GM13976 (cell line): ENCODE results near the gene FAM241B.

Experiments used
- DNase-seq: peaks from one replicate; pipeline ENCODE4 v3.0.0; 2012; ENCODE audit warnings: low spot score
- in situ Hi-C: fragments of 300-500 bp; cut with MboI; formaldehyde crosslinking; loops from one replicate; pipeline ENCODE4 v1.12.0; 2022; ENCODE audit warnings: low sequenced_read_pairs, mixed read lengths, inconsistent platforms; ENCODE audit not compliant: unreplicated experiment
- TF ChIP-seq, protein P1 (sequence below): IDR thresholded peaks from 2 replicates; pipeline ENCODE4 v1.5.1; 2012; ENCODE audit warnings: borderline replicate concordance, mild to moderate bottlenecking; ENCODE audit not compliant: insufficient read depth; ENCODE audit errors: extremely low read depth, missing control alignments, control extremely low read depth

FAM241B gene

GRCh38 chr10:69647819-69648218, 17.8 kb downstream of the FAM241B start:
- DNase-seq, result no peak
- TF ChIP-seq, protein P1, sequence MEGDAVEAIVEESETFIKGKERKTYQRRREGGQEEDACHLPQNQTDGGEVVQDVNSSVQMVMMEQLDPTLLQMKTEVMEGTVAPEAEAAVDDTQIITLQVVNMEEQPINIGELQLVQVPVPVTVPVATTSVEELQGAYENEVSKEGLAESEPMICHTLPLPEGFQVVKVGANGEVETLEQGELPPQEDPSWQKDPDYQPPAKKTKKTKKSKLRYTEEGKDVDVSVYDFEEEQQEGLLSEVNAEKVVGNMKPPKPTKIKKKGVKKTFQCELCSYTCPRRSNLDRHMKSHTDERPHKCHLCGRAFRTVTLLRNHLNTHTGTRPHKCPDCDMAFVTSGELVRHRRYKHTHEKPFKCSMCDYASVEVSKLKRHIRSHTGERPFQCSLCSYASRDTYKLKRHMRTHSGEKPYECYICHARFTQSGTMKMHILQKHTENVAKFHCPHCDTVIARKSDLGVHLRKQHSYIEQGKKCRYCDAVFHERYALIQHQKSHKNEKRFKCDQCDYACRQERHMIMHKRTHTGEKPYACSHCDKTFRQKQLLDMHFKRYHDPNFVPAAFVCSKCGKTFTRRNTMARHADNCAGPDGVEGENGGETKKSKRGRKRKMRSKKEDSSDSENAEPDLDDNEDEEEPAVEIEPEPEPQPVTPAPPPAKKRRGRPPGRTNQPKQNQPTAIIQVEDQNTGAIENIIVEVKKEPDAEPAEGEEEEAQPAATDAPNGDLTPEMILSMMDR, result no peak
- in situ Hi-C loops, result no loop called here

DNA sequence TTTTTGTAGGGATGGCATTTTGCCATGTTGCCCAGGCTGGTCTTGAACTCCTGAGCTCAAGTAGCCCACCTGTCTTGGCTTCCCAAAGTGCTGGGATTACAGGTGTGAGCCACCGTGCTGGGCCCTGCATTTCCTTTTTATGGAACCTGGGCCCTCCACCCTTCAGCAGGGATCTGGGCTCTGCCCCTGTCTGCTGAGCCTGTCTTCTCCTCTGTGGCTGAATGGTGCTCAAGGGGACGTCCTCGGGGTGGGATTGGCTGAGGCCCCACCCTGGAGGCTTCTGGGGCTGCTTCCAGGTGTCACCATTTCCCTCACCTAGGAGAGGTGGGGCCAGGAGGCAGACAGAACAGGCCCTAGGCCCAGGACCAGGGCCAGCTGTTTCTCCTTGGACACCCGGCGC, 18.4 kb downstream of the FAM241B start:
- in situ Hi-C loops, result no loop called here
- DNase-seq, result no peak
- TF ChIP-seq, protein P1, result no peak

- TF ChIP-seq, protein P1, result no peak
- DNase-seq, result no peak
- in situ Hi-C loops, result no loop called here
These were observed 19.9 kb downstream of the FAM241B start for GRCh38 chr10:69649786-69650550.

DNA sequence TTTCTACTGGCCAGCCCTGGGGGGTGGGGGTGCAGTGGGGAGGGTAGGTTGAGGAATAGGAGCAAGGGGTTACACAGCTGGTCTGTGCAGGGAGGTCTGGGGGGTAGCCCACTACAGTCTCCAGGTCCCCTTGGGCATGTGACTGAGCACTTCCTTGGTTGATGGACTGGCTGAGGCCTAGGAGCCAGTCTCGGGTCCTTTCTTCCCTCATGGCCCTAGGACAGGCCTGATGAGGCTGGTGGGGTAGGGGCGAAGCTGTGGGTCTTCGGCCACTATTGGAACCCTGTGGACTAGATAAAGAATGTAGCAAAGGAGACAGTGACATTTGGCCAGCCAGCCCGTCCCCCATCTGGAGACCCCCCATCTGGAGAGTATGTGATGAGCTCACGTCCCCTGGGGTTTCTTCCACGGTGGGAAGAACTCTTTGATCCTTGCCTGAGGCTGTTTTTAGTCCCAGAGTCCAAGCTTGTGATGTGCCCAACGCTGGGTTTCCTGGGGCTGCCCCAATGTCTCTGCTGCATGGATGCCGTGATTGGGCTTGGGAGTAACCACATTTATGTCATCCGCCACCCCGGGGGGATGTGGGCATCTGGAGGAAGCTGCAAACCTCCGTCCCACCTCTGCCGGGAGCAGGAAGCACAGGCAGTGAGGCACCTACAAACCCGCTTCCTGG, 20.7 kb downstream of the FAM241B start:
- in situ Hi-C loops, result no loop called here
- DNase-seq, result no peak
- TF ChIP-seq, protein P1, result no peak

DNA sequence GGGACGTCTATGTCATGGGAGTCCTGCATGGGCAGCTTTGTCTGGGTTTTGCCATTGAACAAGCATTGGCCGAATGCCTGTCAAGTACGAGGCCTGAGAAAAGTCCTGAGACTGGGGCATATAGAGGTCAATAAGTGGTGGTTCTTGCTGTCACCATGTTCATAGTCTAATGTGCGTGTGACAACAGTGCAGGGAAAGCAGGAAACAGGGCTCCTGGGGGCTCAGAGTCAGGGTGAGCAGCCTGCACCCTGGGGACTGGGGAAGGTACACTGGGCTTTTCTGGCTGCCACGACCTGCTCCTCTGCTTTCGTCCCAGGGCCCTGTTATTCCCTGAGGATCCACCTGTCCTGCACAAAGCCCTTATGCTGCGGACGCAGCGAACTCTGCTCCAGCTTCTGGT, 21.3 kb downstream of the FAM241B start:
- DNase-seq, result no peak
- in situ Hi-C loops, result no loop called here
- TF ChIP-seq, protein P1, result no peak

GRCh38 chr10:69652111-69652856, 22.2 kb downstream of the FAM241B start:
- TF ChIP-seq, protein P1, result no peak
- no peak for DNase-seq
- in situ Hi-C loops, result no loop called here
